GM19463 (cell line): ENCODE data around the gene TBXT.
"Not testable (repeated sequence)": the region's sequence is repeated elsewhere in the genome, so short reads cannot be mapped to it uniquely, and the experiment has no call there.

Experiments used
- ATAC-seq: cut with Tn5 transposase; IDR thresholded peaks from one replicate; pipeline ENCODE4 v1.9.1; 2021; ENCODE audit warnings: mild to moderate bottlenecking, moderate library complexity; ENCODE audit not compliant: unreplicated experiment

Gene TBXT, protein sequence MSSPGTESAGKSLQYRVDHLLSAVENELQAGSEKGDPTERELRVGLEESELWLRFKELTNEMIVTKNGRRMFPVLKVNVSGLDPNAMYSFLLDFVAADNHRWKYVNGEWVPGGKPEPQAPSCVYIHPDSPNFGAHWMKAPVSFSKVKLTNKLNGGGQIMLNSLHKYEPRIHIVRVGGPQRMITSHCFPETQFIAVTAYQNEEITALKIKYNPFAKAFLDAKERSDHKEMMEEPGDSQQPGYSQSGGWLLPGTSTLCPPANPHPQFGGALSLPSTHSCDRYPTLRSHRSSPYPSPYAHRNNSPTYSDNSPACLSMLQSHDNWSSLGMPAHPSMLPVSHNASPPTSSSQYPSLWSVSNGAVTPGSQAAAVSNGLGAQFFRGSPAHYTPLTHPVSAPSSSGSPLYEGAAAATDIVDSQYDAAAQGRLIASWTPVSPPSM

GRCh38 chr6:166167801-166168615 lies at the start of gene TBXT:
Gene TBXT, minus strand, starts transcription at chr6:166167851. Its CDS starts 260 bp downstream, at chr6:166167591.
- no peak for ATAC-seq

DNA sequence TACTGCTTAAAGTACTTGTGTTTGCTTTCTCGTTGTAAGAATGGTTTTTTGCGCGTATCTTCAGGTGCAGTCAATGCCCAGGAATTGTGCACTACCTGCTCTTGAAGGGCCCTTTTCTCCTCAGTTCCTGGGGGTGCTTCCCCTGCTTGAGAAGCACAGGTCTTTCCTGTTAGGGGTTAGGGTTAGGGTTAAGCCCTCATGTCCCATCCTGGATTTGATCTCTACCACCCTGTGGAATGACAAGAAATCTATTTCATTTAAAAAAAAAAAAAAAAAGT lies 39.6 kb upstream of the TBXT start:
- ATAC-seq: no peak

DNA sequence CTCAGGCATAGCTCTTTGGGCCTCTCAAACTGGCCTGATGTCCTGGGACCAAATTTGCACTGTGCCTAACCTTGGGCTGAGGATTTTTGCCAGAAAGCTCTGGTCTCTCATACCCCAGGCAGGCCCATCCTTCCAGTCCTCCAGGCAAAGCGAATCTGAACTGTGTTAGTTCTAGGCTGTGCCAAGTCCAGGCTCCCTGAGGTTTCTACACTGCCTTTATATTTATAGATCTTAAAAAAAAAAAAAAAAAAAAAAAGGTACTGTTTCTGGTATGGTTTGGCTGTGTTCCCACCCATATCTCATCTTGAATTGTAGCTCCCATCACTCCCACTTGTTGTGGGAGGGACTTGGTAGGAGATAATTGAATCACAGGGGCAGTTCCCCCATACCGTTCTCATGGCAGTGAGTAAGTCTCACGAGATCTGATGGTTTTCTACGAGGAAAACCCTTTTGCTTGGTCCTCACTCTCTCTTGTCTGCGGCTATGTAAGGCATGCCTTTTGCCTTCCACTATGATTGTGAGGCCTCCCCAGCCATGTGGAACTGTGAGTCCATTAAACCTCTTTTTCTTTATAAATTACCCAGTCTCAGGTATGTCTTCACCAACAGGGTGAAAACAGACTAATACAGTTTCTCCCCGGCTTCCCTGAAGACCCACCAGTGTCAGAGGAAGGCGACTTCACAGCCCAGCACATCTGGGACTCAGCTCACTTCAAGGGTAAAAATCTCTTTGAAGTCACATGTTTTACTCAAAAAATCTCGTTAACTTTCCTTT lies 39.0 kb upstream of the TBXT start:
- ATAC-seq: no peak

GRCh38 chr6:166206066-166206465 lies 38.4 kb upstream of the TBXT start:
- ATAC-seq: no peak

DNA sequence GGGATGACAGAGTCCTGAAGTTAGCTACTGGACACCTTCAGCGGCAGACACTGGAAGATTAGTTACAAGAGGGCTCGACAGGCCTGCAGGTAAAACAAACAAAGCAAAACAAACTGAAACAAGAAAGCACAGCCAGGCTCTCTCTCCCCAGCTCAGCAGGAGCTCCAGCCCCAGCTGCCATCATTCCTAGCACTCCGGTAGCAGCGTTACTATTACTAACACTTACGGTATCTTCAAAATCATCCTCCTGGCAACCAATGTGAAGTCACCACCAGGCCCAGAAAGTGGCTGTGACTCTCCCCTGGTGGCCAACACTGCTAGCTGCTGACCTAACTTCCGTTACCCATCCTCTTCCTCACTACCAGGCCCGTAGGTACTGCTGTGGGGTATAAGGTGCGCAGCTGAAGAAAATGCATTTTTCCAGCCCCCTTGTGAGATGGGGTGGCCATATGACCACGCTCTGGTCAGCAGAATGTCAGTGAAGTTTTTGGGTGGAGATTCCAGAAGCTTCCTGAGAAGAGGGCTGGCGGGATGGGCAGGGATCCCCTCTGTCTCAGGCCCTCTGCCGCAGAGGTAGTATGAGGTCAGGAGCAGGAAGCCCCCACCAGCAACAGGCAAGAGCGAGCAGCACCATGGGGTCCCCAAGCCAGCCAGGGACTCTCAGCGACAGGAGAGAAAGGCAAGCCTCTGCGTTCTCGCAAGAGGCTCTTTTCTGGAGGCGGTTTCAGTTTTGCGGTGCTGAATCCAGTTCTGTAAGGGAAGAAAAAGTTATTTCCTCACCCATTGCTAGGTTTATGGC lies 37.4 kb upstream of the TBXT start:
- ATAC-seq: no peak

GRCh38 chr6:166203641-166204222 lies 36.1 kb upstream of the TBXT start:
- no peak for ATAC-seq

- no peak for ATAC-seq
These were observed 35.5 kb upstream of the TBXT start for GRCh38 chr6:166203003-166203640.

- ATAC-seq: peak; percentile 77
These were observed 34.7 kb upstream of the TBXT start for GRCh38 chr6:166202321-166202733.

DNA sequence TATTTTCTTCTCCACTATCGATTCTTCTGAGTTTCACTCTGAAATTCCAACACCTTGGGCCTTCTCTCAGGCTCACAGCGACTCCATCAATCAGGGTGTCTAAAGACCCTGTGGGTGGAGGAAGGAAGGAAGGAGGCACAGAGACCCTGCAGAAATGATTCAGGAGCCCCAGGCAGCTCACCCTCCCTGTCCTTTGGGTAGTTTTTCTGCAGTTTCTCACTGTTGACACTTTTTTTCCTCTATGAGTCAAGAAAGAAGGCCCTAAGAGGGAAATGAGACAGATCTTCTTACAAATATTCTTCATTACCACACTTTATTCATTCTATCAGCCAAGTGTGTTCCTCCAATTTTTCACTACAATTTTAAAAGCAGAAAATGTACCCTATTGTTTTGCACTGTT lies 34.2 kb upstream of the TBXT start:
- peak; percentile 11 for ATAC-seq

- no peak for ATAC-seq
These were observed 29.7 kb upstream of the TBXT start for GRCh38 chr6:166197361-166197760.

GRCh38 chr6:166195860-166196238 lies 28.2 kb upstream of the TBXT start:
- no peak for ATAC-seq

DNA sequence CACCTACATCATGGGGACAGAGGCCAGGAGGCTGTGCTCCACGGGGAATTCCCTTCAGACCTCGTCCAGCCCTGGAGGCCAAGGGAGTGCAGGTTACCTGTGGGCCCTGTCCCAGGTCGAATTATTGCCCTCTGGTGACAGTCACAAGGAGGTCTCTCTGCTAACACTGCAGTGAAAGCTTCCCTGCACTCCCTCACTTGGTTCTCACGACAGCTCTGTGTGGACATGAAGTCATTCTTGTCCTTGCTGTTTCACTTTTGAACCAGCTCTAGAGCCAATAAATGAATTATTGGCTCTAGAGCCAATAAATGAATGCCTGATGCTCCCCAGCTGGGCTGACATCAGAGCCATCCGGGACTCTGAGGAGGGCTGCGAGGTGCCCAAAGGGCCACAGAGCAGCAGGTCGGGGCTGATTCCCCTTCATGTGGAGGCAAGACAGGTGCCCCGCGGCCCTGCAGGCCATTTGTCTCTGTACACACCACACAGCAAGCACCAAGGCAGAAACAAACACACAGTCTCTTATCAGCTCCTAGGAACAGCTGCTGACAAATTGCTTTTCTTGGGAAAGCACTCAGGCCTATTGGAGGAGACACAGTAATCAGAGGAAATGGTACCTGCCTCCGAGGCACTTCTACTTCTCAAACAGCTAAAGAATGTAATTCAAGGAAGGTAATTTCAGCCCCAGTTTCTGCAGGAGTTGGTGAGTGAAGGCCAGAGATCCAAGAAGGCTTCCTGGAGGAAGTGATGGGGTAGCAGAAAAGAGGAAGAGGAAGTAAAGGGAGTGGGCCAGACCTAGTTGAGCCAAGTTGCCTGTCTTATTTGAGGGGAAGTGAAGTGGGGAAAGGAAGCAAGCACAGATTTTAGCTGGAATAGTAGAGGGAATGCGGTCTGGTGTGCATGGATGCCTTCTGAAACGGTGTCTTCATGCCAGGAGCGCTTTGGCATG lies 27.5 kb upstream of the TBXT start:
- no peak for ATAC-seq

DNA sequence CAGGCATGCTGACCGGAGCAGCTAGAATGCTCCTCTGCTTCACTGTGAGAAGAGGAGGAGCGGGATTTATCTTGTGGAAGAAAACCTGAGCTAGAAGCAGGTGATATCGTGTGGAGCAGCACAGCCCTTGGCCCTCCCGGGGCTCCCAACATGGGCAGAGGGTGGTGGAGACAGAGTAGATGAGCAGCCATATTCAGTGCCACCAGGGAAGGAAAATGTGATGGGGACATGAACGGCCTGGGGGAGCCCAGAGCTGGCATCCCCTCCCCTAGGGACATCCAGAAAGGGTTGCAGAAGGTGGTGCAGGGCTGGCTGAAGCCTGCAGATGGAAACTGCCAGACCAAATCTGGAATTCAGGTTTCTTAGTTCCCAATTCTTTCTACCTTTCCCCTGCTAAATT lies 24.9 kb upstream of the TBXT start:
- ATAC-seq: no peak

DNA sequence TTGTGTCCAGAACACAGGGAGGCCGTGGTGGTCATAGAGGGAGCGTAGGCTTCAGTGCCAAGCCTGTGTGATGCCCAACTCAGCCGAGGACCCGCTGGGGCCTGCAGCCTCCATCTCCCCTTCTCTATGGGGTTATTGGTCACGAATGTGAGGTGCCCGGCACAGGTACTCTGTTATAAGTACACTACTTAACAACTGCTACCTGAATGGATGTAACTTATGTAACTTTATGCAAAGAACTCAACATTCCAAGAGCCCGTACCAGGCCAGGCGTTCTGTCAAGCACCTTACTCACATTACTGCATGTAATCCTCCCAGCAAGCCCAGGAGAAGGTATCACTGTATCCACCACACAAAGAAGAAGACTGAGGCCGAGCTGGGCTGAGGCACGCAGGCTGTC lies 24.5 kb upstream of the TBXT start:
- no peak for ATAC-seq

GRCh38 chr6:166179704-166180103 lies 12.1 kb upstream of the TBXT start:
- no peak for ATAC-seq

DNA sequence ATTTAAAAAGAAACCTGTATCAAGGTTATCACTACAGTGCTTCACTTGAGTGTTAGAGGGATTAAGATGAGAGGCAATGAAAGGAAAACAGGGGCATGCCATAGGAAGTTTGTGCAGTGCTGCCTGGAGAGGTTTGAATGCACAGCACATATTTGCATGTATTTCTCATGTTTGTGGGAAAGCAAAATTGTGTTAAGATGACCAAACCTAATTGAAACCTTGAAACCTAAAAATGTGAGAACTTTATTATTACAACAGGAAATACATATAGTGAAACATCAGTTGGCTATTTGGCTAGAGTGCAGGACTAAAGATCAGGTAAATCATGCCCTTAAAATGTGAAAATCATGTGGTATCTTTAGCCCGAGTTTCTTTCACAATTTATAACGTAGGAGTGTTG lies 8.5 kb upstream of the TBXT start:
- ATAC-seq: no peak

- not testable (repeated sequence) for ATAC-seq
These were observed 7.4 kb upstream of the TBXT start for GRCh38 chr6:166175093-166175492.

DNA sequence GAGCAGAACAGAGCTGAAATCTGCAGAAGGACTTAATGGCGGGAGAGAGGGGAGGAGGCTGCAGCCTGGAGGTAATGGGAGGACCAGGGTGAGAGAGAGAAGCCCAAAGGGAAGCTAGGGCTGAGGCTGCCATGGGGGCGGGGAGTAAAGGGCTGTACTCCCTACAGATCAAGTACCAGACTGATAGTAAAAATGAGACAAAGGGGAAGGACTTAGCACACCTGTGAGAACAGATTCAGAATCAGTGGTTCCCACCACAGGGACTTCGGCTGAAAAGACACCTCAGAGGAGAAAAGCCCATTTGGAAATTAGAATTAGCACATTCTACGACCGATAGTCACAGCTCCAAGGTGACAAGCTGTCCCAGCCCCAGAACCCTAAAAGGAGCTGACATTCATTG lies 6.4 kb upstream of the TBXT start:
- no peak for ATAC-seq
